HG03565 (cell line): Measurements from ENCODE around the gene CDO1.

ENCODE experiments used
- ATAC-seq: cut with Tn5 transposase; IDR thresholded peaks from one replicate; pipeline ENCODE4 v1.9.1; 2021; ENCODE audit warnings: mild to moderate bottlenecking, moderate library complexity; ENCODE audit not compliant: unreplicated experiment

Gene CDO1

GRCh38 chr5:115795700-115796099 lies 20.8 kb downstream of the CDO1 start:
- no peak for ATAC-seq

- no peak for ATAC-seq
Observed at GRCh38 chr5:115788440-115788839, 28.0 kb downstream of the CDO1 start.

GRCh38 chr5:115787426-115787825 lies 29.0 kb downstream of the CDO1 start:
- ATAC-seq, result no peak

- ATAC-seq, result no peak
Observed at GRCh38 chr5:115785381-115786065, 30.9 kb downstream of the CDO1 start.

- ATAC-seq, result no peak
Observed at GRCh38 chr5:115778417-115778816, 38.0 kb downstream of the CDO1 start.

GRCh38 chr5:115776989-115777388 lies 39.5 kb downstream of the CDO1 start:
- ATAC-seq, result no peak

- no peak for ATAC-seq
Observed at GRCh38 chr5:115775999-115776398, 40.5 kb downstream of the CDO1 start.

- ATAC-seq, result no peak
Observed at GRCh38 chr5:115774684-115775083, 41.8 kb downstream of the CDO1 start.

- ATAC-seq, result no peak
Observed at GRCh38 chr5:115772731-115773475, 43.6 kb downstream of the CDO1 start.

- ATAC-seq, result no peak
Observed at GRCh38 chr5:115770466-115770865, 46.0 kb downstream of the CDO1 start.

GRCh38 chr5:115767424-115767823 lies 49.0 kb downstream of the CDO1 start:
- ATAC-seq, result peak; percentile 52

GRCh38 chr5:115766608-115767007 lies 49.9 kb downstream of the CDO1 start:
- no peak for ATAC-seq

- ATAC-seq, result peak; percentile 72
Observed at GRCh38 chr5:115758356-115758755, 58.1 kb downstream of the CDO1 start.

- ATAC-seq, result no peak
Observed at GRCh38 chr5:115755675-115756074, 60.8 kb downstream of the CDO1 start.
